ENCODE measurements around the gene ST7L. TPM values are rescaled to one million over a fixed set of nuclear protein-coding genes. Genes with fewer than 3 reads are reported as not detected.

Gene ST7L
- total and polyA plus RNA-seq, 9 of the 15 experiments (the other 6 are each of a cell fraction or from before 2014, with no cell fraction given), result 9.0 to 32.5 (median 26.6) TPM

GRCh38 chr1:112517231-112517630 is 101.7 kb downstream of the ST7L start:
- ChIA-PET CTCF (ENCODE audit: low intra/inter-chr PET ratio) (interaction anchor here (0.6 kb wide), 1 partner anchor 53 kb away, joined by 4 read pairs; no protein-coding TSS in a partner anchor), POLR2A (interaction anchor here (1.3 kb wide), 1 partner anchor 11 kb away, joined by 4 read pairs; no protein-coding TSS in a partner anchor)
- Histone ChIP-seq H3K79me2 (ENCODE audit: control insufficient read depth, insufficient read depth, low read length) (no peaks in the 10 kb centered on the region), H3K36me3 (ENCODE audit: control insufficient read depth, insufficient read depth, low read length) (no peaks in the 10 kb centered on the region), H3K9me1 (ENCODE audit: control insufficient read depth, insufficient read depth, low read length) (no peaks in the 10 kb centered on the region), H3K4me3 (no peak overlapping the region), H3K9me3 (replicated peaks; ENCODE audit: control insufficient read depth, insufficient read depth, low read depth, low read length) (no peaks in the 10 kb centered on the region), H3K4me1 (replicated peaks in 1 of 2; ENCODE audit: control insufficient read depth in 2 of 2, insufficient read depth in 2 of 2, low read length in 2 of 2) (peaks cover 6 to 14% of the 10 kb centered on the region in 2 experiments; a peak in 3 of 5 replicates), H2AFZ (ENCODE audit: low read depth, low read length) (no peak overlapping the region), H3K9ac (ENCODE audit: insufficient read depth in 1 of 2, low read depth in 2 of 2, low read length in 2 of 2) (no peak overlapping the region), H3K27ac (ENCODE audit: extremely low read depth, low read depth, low read length) (no peak overlapping the region), H3K27me3 (ENCODE audit: control insufficient read depth in 2 of 2, insufficient read depth in 2 of 2, low read length in 2 of 2) (peaks cover 6 to 37% of the 10 kb centered on the region in 2 experiments), H4K20me1 (replicated peaks; ENCODE audit: control insufficient read depth, insufficient read depth, low read length) (peaks cover 5% of the 10 kb centered on the region; the same call in 1 of the 2 replicates), H3K4me2 (ENCODE audit: insufficient read depth, low read length) (no peak overlapping the region)
- ATAC-seq, result no peak
- intact Hi-C loops (cut with micrococcal nuclease) (no loop called here), in situ Hi-C loops (cut with MboI) (no loop called here)
- BruUV-seq (replicated peaks), result no TSS peak
- WGBS (ENCODE audit: insufficient coverage, low coverage, missing lambda C conversion rate), result 28% methylated on average over 9 of the region's 9 CpGs
- no peak for DNase-seq (ENCODE audit: extremely low read depth in 1 of 4, low spot score in 3 of 4)
- TF ChIP-seq REST (IDR thresholded peaks at IDR 0.05; ENCODE audit: borderline replicate concordance) (peak; percentile 36), REST (CRISPR knock-in tag; IDR thresholded peaks at IDR 0.05; ENCODE audit: low read depth) (no peak), ZNF395 (CRISPR knock-in tag; IDR thresholded peaks at IDR 0.05) (0 out of 2 replicates have a peak, but pooled peaks have one; percentile 23), PPARD (CRISPR knock-in tag; IDR thresholded peaks at IDR 0.05) (no peak)
- no peak for FAIRE-seq

Data from K562 (cell line).